ENCODE measurements around the gene IGFALS. TPM values are rescaled to one million over a fixed set of nuclear protein-coding genes. Genes with fewer than 3 reads are reported as not detected.

IGFALS gene
- total RNA-seq, 1 experiment from 2014 or later: not detected

GRCh38 chr16:1776991-1777374, 16.5 kb downstream of the IGFALS start:
- DNase-seq (ENCODE audit: low read depth): no peak

GRCh38 chr16:1776672-1776955, 16.9 kb downstream of the IGFALS start:
- no peak for DNase-seq (ENCODE audit: low read depth)

- DNase-seq (ENCODE audit: low read depth): no peak
Observed at GRCh38 chr16:1775846-1776671, 17.4 kb downstream of the IGFALS start.

GRCh38 chr16:1775006-1775845, 18.3 kb downstream of the IGFALS start:
- no peak for DNase-seq (ENCODE audit: low read depth)

- no peak for DNase-seq (ENCODE audit: low read depth)
Observed at GRCh38 chr16:1774448-1774780, 19.1 kb downstream of the IGFALS start.

- no peak for DNase-seq (ENCODE audit: low read depth)
Observed at GRCh38 chr16:1773703-1774447, 19.6 kb downstream of the IGFALS start.

GRCh38 chr16:1772908-1773702, 20.4 kb downstream of the IGFALS start, which contains the start of gene MRPS34:
Gene MRPS34, minus strand, starts transcription at chr16:1773134. Its CDS starts 15 bp downstream, at chr16:1773119.
- DNase-seq (ENCODE audit: low read depth): peak; percentile 87

- peak; percentile 62 for DNase-seq (ENCODE audit: low read depth)
Observed at GRCh38 chr16:1772362-1772907, 21.1 kb downstream of the IGFALS start, which contains the start of gene EME2. Gene EME2, plus strand, starts transcription at chr16:1772810. Its CDS starts 418 bp downstream, at chr16:1773228.

GRCh38 chr16:1771864-1772361, 21.6 kb downstream of the IGFALS start:
- DNase-seq (ENCODE audit: low read depth): no peak

GRCh38 chr16:1771188-1771863, 22.2 kb downstream of the IGFALS start, which contains the start of gene NME3:
Gene NME3, minus strand, starts transcription at chr16:1771543. Its CDS starts 9 bp downstream, at chr16:1771534.
- peak; percentile 71 for DNase-seq (ENCODE audit: low read depth)

- DNase-seq (ENCODE audit: low read depth): peak; percentile 65
Observed at GRCh38 chr16:1770328-1771187, 22.9 kb downstream of the IGFALS start.

GRCh38 chr16:1769402-1770300, 23.9 kb downstream of the IGFALS start:
- no peak for DNase-seq (ENCODE audit: low read depth)

- DNase-seq (ENCODE audit: low read depth): no peak
Observed at GRCh38 chr16:1768767-1769401, 24.6 kb downstream of the IGFALS start.

GRCh38 chr16:1768061-1768766, 25.3 kb downstream of the IGFALS start:
- DNase-seq (ENCODE audit: low read depth): no peak

- no peak for DNase-seq (ENCODE audit: low read depth)
Observed at GRCh38 chr16:1767116-1767994, 26.1 kb downstream of the IGFALS start.

GRCh38 chr16:1766701-1767100, 26.8 kb downstream of the IGFALS start:
- no peak for DNase-seq (ENCODE audit: low read depth)

All from Daoy (cell line).